Ascending aorta (tissue), 2 donors: Measurements from ENCODE around the gene CLEC4C. TPM values are rescaled to one million over a fixed set of nuclear protein-coding genes. Genes with fewer than 3 reads are reported as not detected.
"Not testable (repeated sequence)": the region's sequence is repeated elsewhere in the genome, so short reads cannot be mapped to it uniquely, and the experiment has no call there.

ENCODE experiments used
- DNase-seq, 2 donors: peaks; one replicate each; pipeline ENCODE4 v3.0.0-alpha.2; 2019; ENCODE audit warnings: low spot score in 2 of 2
- H3K27ac ChIP-seq, 2 donors: fragments of 200-600 bp; sonication (generic); one replicate each; pipeline ENCODE4 v1.5.1; 2016 to 2017; ENCODE audit warnings: mild to moderate bottlenecking in 1 of 2
- H3K27me3 ChIP-seq: fragments of 200-600 bp; sonication (generic); one replicate; pipeline ENCODE4 v1.5.1; 2017
- H3K36me3 ChIP-seq, 2 donors: fragments of 200-600 bp; sonication (generic); one replicate each; pipeline ENCODE4 v1.5.1; 2016
- H3K4me1 ChIP-seq, 2 donors: fragments of 200-600 bp; sonication (generic); one replicate each; pipeline ENCODE4 v1.5.1; 2016 to 2017; ENCODE audit warnings: mild to moderate bottlenecking in 1 of 2
- H3K4me3 ChIP-seq, 2 donors: fragments of 200-600 bp; sonication (generic); one replicate each; pipeline ENCODE4 v1.5.1; 2016 to 2017; ENCODE audit warnings: mild to moderate bottlenecking in 1 of 2
- H3K9me3 ChIP-seq, 2 donors: fragments of 200-600 bp; sonication (generic); one replicate each; pipeline ENCODE4 v1.5.1; 2016
- CTCF ChIP-seq, 3 experiments: fragments of 200-600 bp in 2 of 3; fragments of 450-650 bp in 1 of 3; sonication (generic) in 2 of 3; IDR thresholded peaks; one replicate each; pipeline ENCODE4 v1.5.1; 2016 to 2019; ENCODE audit warnings: antibody characterized with exemption in 3 of 3, mild to moderate bottlenecking in 1 of 3, moderate library complexity in 1 of 3
- intact Hi-C: fragments of 100-400 bp; cut with DNase I; formaldehyde crosslinking; loops from one replicate; pipeline ENCODE4 v1.15.1; 2023
- total RNA-seq: library from RNA; depleted of rRNA; stranded (reverse); fragments of >200 nt; gene quantifications from one replicate; pipeline ENCODE4 v1.1.0, GENCODE V29; 2016

The CLEC4C gene
- total RNA-seq: not detected

DNA sequence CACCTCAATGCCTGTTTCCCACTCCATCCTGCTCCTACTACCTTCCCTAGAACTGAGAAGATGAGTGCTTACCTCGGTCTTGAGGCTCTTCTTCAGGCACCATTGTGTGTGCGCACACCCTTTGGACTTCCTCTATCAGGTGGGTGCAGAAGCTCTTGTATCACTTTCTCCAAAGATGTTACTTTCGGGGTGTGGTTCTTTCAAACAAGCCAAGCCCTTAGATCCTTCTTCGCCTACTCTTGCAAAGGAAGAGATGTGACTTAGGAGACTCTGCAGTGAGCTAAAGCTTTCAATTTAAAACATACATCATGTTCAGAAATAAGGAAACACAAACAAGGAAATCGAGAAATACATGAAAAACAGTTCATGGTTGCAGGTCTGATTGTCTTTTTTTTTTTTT, at the start of gene CLEC4C:
CLEC4C (minus strand) TSS at position 130 of the 400 bp plus-strand sequence; CDS start at position 103, 27 bp downstream.
- H3K27me3 ChIP-seq: no peaks in the 10 kb centered on the region
- H3K9me3 ChIP-seq: no peaks in the 10 kb centered on the region
- DNase-seq: no peak
- no peaks in the 10 kb centered on the region for H3K36me3 ChIP-seq
- no peak within 1 kb of the TSS for H3K4me3 ChIP-seq
- H3K27ac ChIP-seq: no peak within 1 kb of the TSS
- intact Hi-C loops: no loop called here
- no peaks in the 10 kb centered on the region for H3K4me1 ChIP-seq
- TF ChIP-seq CTCF (IDR thresholded peaks at IDR 0.05): no peak

GRCh38 chr12:7793211-7793610, 46.0 kb upstream of the CLEC4C start:
- Histone ChIP-seq H3K36me3 (no peaks in the 10 kb centered on the region), H3K4me3 (no peak overlapping the region), H3K9me3 (no peaks in the 10 kb centered on the region), H3K27me3 (no peaks in the 10 kb centered on the region), H3K27ac (no peak overlapping the region), H3K4me1 (no peaks in the 10 kb centered on the region)
- no peak for DNase-seq
- no peak for TF ChIP-seq CTCF (IDR thresholded peaks at IDR 0.05)
- intact Hi-C loops: no loop called here

- DNase-seq, intact Hi-C loops, H3K4me3 ChIP-seq: not testable (repeated sequence)
These were observed 41.8 kb upstream of the CLEC4C start, which contains the start of gene NANOG for GRCh38 chr12:7788884-7789528. TSS of gene NANOG (plus strand) at chr12:7789402. CDS start at chr12:7789615, 213 bp downstream.

DNA sequence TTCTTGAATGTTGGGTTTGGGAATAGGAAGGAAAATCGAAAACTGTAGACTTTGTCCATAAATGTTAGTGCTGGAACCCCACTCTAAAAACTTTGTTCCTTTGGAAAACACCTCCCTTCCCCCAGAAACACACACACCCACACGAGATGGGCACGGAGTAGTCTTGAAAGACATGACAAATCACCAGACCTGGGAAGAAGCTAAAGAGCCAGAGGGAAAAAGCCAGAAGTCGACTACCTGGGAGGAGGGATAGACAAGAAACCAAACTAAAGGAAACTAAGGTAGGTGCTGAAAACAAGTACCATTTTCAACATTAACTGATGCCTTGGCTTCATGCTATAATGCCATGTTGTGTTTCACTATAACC, 41.1 kb upstream of the CLEC4C start:
- Histone ChIP-seq H3K27ac (no peak overlapping the region), H3K36me3 (no peaks in the 10 kb centered on the region), H3K27me3 (no peaks in the 10 kb centered on the region), H3K4me3 (no peak overlapping the region), H3K4me1 (no peaks in the 10 kb centered on the region), H3K9me3 (no peaks in the 10 kb centered on the region)
- intact Hi-C loops: no loop called here
- TF ChIP-seq CTCF (IDR thresholded peaks at IDR 0.05): no peak
- no peak for DNase-seq

More at GRCh38 chr12:7788884-7789528, 41.8 kb upstream of the CLEC4C start, which contains the start of gene NANOG:
- H3K27me3 ChIP-seq, H3K4me1 ChIP-seq, H3K36me3 ChIP-seq, H3K27ac ChIP-seq, H3K9me3 ChIP-seq: not testable (repeated sequence)

DNA sequence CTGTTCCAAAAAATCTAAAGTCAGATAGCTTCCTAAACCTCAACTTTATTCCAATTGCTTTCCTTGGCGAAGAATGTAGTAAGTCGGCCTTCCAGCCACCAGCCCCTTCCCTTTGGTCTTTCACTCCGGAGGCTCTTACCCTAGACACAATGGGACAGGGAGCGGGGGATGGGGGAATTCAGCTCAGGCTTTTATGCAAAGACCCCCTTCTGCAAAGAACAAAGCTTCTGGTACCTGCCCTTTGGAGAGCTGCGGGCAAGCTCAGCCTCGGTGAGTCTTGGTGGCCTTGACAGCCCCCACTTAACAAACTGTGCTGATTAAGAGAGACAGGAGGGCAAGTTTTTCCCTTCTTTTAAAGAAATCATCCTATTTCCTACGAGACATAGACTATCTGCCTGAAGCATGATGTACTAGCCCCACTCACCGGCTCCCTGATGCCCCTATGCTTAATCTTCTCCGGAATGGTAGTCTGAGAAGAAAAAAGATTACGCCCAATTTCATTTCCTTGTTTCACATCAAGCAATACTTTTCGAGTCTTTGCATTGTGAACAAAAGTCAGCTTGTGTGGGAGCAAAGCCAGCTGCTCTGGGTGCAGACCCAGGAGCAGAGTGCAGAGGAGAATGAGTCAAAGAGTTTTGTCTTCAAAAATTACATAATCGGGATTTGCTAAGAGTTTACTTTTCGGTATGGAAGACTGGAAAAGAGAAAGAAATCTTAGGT, 40.6 kb upstream of the CLEC4C start:
- intact Hi-C loops: no loop called here
- Histone ChIP-seq H3K4me1 (no peaks in the 10 kb centered on the region), H3K9me3 (no peaks in the 10 kb centered on the region), H3K27ac (no peak overlapping the region), H3K27me3 (no peaks in the 10 kb centered on the region), H3K4me3 (no peak overlapping the region), H3K36me3 (no peaks in the 10 kb centered on the region)
- no peak for TF ChIP-seq CTCF (IDR thresholded peaks at IDR 0.05)
- DNase-seq: no peak

- no peak for TF ChIP-seq CTCF (IDR thresholded peaks at IDR 0.05)
- no peak for DNase-seq
- intact Hi-C loops: no loop called here
- Histone ChIP-seq H3K4me1 (no peaks in the 10 kb centered on the region), H3K36me3 (no peaks in the 10 kb centered on the region), H3K27me3 (no peaks in the 10 kb centered on the region), H3K27ac (no peak overlapping the region), H3K4me3 (no peak overlapping the region), H3K9me3 (no peaks in the 10 kb centered on the region)
These were observed 37.5 kb upstream of the CLEC4C start for GRCh38 chr12:7784701-7785100.

GRCh38 chr12:7783433-7783832, 36.3 kb upstream of the CLEC4C start:
- H3K4me1 ChIP-seq, DNase-seq, H3K4me3 ChIP-seq, H3K27ac ChIP-seq, H3K9me3 ChIP-seq, H3K27me3 ChIP-seq, H3K36me3 ChIP-seq, intact Hi-C loops: not testable (repeated sequence)
